Measurements from ENCODE around the gene NDUFAF8.

Gene NDUFAF8

DNA sequence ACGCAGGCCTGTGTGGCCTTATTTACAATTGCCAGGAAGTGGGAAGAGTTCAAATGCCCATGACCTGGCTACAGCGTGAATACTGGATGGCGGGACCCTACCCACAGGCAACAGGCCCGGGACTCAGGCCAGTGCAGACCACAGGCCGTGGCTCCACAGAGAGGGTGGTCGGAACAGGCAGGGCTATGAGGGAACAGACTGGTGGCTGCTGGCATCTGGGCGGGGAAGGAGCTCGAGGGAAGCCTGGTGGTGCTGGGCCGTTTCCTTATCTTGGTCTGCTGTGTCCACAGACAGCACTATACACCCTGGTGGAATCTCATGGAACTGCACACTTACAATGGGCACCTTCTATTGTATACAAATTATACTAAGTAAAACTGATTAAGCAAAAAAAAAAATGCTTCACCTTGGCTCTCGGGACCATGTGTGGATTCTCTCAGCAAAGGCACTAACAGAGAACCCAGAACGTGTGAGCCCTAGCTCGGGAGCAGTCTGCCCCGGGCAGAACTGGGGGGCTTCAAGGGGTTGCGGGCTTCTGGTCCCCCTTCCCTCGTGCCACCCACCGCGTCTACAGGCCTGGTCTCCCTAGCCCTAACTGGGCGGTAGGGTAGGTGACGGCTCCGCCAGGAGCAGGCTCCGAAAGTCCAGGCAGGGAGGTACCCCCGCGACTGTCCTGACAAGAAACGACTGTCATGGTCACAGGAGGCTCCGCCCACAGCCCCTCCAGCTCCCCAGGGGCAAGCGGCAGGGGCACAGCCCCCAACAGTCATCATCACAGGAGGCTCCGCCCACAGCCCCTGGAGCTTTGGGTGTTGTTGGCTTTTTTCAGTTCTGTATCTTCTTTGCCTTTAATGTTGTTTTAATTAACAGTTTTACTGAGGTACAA, 38.2 kb upstream of the NDUFAF8 start:
- DNase-seq: peak; percentile 72 to 94

DNA sequence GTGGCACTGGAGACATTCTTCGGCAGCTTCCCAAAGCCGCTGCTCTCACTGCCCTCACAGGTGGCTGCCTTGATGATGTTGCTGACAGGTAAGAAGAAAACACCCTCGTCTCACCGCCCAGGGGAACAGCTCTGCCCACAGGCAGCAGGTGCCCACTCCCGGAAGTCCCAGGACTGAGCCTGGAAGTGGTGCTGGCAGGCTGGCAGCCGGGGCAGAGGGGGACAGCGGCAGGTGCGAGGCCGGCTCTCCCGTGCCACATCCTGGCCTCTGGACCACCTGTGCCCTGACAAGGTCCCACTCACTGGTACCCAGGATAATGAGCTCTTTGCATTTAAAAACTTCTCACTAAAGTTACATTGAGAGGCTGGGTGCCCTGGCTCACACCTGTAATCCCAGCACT, 36.8 kb upstream of the NDUFAF8 start:
- no peak for DNase-seq

DNA sequence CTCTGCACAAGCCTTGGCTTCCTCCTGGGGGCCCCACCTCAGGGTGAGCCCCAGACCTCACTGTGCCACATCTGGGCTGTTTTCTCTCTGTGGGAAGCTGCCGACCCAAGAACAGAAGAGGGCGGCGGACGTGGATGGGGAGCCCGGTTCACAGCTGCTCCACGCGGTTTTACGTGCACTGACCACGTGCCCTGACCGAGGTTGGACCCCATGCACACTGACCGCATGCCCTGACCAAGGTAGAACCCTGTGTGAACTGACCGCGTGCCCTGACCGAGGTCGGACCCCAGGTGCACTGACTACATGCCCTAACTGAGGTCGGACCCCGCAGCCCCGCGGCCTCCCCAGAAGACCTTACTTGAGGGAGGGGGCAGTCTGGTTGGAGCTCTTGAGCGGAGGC, 36.0 kb upstream of the NDUFAF8 start:
- DNase-seq: no peak

DNA sequence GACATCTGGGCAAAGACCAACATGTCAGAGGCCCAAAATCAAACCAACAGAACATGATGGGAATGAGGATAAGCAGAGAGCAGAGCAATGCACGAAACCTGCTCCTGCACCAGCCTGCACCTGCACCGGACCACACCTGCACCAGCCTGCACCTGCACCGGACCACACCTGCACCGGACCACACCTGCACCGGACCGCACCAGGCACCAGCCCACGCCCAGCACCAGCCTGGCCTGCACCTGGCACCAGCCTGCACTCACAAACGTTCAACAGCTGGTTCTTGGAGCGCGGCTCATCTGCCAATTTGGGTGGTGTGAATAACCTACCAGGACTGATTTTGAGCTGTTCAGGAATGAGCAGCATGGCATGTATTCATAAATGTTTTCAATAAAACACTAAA, 34.5 kb upstream of the NDUFAF8 start:
- DNase-seq: no peak

DNA sequence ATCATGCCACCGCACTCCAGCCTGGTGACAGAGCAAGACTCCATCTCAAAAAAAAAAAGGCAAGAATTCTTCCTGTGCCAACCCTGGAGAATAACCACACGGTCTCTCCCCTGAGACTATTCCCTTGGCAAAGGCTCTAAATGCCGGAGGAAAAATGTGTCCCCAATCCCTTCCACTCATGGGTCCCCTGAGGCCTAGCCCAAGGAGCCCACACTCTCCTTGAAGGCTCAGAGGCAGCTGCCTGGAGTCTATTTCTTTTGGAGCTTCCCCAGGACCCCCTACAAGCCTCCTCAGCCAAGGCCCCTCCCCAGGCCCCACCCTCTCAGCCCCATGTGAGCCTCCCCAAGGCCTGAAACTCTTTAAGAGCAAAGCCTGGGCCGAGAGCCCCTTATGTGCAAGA, 33.0 kb upstream of the NDUFAF8 start:
- DNase-seq: no peak

DNA sequence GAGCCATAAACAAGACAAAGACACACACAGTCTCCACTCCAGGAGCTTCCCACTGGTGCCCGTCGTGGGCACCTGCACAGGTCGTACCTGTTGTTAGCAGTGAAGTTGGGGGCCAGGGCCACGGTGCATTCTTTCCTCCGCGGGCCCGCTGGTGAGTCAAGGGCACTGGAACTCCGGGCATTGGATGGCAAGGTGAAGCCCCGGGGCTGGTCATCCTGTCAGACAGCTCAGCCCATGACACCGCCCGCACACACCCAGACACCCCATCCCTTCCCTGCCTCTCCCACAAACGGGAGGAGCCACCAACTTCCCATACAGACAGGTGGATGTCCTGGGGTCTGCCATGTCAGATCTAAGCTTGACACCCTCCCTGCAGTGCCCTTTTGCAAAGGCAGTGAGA, 32.5 kb upstream of the NDUFAF8 start:
- DNase-seq: no peak

DNA sequence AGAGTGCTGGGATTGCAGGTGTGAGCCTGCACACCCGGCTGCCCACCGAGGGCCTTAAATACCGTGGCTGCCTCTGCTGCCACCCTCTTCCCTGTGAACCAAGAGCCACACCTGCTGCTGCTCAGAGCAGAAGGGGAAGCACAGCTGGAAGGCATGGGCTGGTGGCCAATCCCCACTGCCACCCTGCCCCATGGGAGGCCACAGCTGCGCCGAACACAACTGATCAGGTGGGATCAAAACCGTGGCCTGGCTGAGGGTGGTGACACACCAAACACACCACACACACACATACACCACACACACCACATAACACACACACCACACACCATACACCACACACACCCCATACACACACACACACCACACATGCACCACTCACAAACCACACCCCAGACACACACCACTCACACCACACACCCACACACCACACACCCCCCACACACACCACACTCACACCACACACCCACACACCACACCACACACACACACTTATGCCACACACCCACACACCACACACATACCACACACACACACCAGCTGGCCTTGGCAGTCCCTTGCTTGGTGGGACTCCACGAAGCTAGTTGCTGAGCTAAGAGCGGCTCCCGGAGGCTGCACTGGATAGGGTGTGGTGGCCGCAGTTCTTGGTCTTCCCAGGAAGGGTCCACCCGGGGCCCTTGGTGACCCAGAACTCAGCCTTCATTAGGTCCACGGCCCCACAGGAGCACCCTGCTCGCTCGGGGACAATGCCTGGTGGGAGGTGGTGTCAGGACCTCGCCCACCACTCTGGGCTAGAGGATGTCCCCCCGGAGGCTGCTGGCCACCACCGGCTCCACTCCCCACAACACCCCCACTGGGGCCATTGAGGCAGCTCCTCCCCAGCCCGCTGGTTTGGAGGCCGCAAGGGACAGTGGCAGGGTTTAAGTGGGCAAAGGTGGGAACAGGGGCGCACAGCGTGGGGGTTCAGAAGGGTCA, 31.2 kb upstream of the NDUFAF8 start:
- no peak for DNase-seq

DNA sequence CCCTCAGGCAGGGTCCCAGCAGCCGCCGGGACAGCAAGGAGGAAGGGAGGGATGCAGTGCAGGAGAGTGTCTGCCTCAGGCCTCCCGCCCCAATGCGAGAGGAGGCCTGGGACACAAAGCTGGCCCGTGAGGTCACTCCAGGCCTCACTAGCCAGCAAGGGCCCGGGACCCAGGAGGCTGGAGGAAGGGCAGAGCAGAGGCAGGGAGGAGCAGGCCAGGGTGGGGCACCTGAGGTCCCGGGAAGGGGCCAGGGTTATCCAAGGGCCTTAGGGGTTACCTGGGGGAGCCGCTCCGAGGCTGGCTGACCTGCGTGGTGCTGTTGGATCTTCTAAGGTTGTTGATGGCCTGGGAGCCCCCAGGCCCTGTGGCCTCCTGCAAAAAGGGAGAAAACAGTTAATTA, 30.5 kb upstream of the NDUFAF8 start:
- no peak for DNase-seq

DNA sequence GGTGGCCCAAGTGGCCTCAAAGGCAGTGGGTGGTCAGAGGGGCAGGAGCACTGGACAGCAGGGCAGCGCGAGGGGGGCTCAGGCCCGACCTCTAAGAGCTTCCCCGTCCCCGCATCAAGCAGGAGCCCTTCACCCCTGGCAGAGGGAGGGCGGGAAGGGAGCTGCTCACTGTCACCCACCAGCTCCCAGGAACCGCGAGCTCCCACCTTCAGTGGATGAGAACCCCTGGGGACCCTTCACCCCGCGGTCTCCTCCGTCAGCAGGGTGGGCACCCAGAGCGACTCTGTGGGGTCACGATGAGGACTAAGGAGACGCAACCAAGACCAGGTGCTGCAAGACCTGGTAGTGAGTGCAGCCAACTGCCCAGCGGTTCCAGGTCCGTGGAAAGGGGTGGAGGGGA, 30.0 kb upstream of the NDUFAF8 start:
- no peak for DNase-seq

DNA sequence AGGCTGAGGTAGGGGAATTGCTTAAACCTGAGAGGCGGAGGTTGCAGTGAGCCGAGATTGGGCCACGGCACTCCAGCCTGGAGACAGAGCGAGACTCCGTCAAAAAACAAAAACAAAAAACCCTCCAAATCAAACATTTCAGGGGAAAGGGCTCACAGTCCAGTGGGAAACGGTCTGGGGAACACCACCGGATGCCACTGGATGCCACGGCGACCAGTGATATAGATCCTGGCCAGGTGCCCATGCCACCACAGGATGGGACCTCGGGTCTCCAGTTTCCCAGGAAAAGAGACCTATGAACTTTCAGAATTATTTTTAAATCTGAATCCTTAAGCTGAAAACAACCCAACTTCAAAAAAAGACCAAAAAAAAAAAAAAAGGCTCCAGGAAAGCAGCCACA, 28.7 kb upstream of the NDUFAF8 start:
- no peak for DNase-seq

DNA sequence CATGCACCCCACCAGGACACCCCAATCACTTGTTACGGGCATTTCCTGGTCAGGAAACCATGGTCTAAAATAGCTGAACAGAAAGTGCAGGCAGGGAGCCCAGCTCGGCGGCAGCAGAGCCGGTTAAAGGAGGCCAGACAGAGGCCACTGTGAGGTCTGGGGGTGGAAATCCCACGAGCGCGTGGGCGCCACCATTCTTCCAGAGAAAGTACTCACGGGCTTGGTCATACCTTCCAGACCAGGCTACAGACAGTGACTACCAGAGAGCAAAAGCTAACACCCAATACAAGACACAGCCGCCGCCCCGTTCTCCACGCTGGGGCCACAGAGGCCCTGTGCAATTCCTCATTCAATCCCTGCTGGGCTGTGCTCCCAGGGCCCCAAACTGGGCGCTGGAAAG, 28.2 kb upstream of the NDUFAF8 start:
- no peak for DNase-seq

DNA sequence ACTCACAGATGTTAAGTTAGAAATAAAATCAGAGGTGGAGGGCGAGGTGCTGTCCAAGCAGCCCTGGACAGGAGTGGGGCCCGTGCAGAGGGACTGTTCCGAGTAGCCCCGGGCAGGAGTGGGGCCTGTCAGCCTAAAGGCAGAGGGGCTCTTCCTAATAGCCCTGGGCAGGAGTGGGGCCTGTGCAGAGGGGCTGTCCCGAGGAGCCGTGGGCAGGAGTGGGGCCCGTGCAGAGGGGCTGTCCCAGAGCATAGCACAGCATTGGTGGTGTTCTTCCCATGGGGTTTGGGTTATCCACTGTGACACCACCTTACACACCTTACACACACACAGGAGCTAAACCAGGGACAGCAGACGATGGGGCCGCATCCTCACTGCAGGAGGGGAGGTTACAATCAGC, 26.8 kb upstream of the NDUFAF8 start:
- DNase-seq: no peak

DNA sequence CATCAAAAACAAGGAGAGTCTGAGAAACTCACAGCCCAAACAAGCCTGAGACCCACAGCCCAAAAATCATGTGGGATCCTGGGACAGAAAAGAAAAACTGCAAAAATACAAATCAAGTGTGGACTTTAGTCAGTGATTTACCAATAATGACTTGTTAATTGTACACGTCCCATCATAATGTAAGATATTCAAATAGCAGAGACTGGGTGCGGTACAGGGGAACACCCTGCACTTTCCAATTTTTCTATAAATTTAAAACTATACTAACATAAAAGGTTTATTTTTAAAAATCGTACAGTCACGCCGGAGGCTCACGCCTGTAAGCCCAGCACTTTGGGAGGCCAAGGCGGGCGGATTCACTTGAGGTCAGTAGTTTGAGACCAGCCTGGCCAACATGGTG, 25.1 kb upstream of the NDUFAF8 start:
- DNase-seq: no peak

DNA sequence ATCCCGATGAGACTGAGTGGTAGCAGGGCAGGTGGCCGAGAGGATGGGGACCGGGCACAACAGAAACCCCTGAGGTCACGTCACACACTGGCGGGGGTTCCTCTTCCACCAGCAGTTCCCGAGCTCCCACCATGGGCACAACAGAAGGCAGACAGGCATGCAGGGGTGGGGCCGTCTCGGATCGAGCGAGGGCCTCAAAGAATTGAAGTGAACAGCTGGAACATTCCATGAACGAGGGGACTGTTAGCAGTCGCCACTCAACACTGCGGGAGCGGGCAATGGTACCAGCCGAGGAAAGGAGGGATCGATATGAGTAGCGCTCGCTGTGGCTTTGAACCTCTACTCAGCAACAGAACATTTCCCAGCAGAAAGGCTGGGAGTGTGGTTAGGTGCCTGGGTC, 21.6 kb upstream of the NDUFAF8 start:
- no peak for DNase-seq

DNA sequence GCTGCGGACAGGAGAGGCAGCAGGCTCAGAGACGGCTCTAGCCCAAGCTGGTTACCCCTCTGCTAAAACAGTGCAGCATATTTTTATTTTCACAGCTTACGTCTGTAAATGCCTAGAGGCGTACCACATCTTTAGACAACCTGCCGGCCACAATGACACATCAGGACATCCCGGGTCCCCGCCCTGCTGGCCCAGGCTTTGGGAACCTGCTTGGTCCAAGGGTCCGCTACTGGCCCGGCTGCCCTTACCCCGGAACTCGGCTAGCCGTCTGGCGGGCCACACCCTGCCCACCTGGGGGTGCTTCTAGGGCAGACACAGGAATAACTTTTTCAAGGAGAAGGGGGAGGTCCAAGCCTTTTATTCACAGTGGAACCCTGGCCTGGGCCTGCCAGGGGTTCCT, 20.7 kb upstream of the NDUFAF8 start:
- no peak for DNase-seq

DNA sequence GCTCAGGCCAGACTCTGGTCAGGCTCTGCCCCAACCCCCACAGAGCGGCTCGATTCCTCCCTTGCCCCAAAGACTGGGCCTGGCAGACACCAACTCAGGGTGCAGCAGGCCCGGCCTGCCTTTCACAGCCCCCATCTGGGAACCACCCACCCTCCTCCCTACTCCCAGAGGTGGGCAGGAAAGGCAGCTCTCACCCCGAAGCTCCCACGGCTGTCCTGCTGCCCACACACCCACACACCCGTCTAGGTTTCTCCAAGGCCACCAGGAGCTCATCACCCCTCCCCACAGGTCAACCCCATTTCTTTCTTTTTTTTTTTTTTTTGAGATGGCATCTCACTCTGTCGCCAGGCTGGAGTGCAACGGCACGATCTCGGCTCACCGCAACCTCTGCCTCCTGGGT, 20.1 kb upstream of the NDUFAF8 start:
- no peak for DNase-seq

DNA sequence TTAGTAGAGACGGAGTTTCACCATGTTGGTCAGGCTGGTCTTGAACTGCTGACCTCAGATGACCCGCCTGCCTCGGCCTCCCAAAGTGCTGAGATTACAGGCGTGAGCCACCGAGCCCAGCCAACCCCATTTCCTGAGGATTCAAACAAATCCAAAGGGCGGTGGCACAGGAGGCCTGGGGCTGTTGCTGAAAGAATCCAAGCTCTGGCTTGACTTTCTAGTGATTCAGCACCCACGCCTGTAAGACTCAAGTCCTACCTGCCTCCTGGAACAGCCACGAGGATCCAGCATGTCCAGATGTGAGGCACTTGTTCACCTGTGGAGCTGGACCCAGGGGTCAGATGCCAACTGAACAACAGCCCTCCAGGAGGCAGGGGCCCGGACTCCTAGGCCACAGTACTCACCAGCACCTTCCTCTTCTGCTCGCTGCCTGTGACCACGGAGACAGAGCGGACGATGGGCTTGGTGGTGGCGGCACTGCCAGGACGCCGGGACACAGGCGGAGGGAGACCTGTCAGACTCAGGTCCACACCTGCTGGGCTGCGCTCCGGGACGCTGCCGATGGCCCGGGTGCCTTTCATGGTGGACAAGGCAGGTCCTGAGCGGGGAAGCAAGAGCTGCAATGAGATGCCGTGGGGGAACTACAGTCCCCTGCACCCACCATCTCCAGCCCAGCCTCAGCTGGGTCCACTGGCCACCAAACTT, 19.5 kb upstream of the NDUFAF8 start:
- no peak for DNase-seq

DNA sequence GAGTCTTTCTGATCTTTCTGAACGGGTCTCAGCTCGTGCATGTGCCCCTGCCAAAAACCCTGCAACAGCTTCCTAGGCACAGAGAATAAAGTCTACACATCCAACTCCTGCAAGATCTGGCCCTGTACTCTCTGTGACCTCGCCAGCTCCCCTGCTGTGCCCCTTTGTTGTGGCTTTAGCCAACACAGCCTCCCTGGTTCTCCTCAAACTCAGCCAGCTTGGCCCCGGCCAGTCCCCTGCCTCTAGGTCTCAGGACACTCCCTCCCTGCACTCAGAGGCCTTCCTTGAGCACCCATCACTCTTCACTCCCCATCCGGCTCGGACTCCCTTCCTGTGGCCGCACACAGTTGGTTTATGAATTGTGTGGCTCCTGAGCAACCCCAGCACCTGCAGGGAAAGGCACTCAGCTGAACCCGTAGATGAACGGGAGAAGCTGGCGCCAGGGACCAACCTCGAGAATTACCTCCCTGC, 17.7 kb upstream of the NDUFAF8 start:
- DNase-seq: no peak

DNA sequence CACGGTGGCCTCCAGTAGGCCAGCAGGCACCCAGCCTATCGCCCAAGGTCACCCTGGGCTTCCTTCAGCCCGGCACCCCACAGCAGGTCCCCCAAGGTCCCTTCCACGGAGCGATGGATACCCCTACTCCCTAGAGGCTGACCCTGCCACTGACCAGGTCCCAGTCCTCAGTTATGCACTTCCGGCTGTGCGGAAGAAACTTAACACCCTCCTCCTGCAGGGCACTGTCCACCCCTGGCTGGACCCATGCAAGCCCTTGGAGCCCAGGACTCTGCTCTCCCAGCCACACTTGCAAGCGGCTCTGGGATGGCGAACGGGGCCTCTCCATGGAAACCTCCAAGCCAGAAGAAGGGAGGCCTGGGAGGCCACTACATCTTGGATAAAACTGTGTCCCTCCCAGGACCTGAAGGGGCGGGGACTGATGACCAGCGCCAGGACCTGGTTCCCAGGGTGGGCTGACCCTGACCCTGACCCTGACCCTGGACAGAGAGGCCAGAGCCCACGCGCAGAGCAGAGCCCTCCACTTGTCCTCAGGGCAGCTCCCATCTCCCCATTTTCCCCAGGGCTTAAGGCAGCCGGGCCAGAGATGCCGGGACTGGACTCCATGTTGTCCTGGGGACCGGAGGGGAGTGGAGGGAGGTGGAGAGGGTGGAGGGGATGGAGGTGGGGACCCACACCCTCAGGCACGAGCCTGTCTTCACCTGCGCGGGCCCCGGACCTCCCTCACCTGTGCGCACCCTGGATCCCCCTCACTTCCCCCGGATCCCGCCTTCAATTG, 17.1 kb upstream of the NDUFAF8 start:
- DNase-seq: no peak

DNA sequence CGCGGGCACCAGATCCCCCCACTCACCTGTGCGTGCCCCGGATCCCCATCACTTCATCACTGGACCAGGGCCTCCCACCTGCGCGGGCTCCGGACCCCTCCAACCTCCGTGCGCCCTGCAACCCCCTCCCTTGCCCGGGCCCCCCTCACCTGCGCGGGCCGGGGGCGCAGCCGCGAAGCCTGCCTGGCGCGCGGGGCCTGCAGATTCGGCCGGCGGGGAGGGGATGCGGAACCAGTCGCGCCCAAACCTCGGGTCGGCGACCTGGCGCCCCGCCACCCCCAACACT, 16.6 kb upstream of the NDUFAF8 start:
- no peak for DNase-seq

DNA sequence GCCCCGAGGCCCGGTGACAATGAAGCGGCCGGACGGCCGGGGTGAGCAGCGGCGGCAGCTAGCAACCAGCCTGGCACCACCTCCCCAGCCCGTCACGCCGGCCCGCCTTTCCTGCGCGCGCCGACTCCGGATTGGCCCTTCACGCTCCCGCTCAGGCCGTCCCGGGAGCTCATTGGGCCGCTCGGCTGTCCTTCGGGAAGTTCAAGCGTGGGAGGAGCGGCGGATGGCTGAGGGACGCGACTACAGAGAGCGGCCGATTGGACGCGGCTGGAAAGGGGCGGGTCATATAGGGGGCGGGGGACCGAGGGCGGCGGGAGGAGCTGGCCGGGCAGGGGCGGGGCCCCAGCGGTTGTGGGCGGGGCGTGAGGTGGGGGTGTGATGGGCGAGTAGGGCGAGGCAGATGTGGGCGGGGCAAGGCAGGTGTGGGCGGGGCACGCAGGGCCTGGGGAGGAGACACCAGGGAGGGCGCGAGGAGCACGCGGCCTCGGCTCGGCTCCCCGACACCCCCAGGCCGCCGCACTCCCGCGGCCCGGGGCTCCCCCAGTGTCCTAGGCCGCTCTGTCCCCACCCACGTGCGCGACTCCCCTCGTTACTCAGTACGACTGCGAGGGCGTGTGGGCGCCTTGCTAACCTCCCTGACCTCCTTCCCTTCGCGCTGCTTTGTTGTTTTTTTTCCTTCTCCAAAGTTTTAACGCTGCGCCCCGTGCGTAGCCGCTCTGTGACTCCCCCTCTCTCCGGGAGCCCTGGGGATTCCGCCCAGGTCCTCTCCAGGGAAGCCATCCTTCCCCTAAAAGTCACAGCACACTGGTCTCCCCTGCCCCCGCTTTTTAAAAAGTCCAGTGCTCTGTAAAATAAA, 16.0 kb upstream of the NDUFAF8 start, which contains the start of gene CEP131:
TSS of gene CEP131 (minus strand) at position 60 of the 856 bp plus-strand sequence. CDS start 2,909 bp downstream, outside the sequence.
- peak; percentile 96 to 99 for DNase-seq

Measured in inflammatory macrophage treated with lipopolysaccharide for 1 hour (primary cell).